ENCODE results near the gene ZNF331.
"Not testable (repeated sequence)": the region's sequence is repeated elsewhere in the genome, so short reads cannot be mapped to it uniquely, and the experiment has no call there.

ZNF331 gene
- total RNA-seq, result 53.4 to 67.1 reads per million in 2 donors

DNA sequence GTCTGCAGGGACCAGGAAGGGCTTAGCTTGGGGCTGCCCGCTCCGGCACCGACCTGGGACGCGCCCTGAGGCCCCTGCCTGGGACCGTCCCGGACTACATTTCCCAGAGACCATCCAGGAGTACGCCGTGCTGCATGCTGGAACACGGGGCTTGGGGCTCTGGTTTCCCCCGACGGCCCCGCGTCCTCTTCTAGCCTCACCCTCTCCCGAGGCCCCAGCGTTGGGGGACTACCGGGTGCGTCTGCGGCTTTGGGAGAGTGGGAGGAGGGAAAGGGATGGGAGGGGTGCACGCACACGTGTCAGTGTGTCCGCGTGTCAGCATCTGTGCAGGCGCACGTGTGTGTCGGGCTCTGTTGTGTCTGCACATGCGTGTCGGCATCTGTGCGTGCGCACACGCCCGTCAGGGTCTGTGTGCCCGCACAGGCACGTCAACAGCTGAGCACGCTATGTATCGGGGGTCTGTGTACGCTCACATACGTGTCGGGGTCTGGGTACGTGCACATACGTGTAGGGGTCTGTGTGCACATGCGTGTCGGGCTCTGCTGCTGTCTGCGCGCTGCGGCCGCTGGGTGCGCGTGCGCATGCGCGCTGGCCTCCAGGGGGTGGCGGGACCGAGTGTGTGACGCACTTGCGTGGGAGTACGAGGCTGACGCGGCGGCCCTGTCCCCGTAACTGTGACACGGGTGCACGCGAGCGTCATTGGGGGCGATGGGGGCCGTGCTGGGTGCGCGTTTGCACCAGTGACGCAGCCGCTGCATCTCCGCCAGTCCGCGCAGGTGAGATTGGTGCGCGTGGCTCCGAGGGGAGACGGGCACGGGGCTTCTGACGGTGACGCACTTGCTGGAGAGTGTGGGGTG lies at the start of gene ZNF331:
Gene ZNF331 (plus strand): TSS at position 625 of the 857 bp plus-strand sequence. CDS start 31,232 bp downstream, outside the sequence.
- peak; percentile 91 for DNase-seq

DNA sequence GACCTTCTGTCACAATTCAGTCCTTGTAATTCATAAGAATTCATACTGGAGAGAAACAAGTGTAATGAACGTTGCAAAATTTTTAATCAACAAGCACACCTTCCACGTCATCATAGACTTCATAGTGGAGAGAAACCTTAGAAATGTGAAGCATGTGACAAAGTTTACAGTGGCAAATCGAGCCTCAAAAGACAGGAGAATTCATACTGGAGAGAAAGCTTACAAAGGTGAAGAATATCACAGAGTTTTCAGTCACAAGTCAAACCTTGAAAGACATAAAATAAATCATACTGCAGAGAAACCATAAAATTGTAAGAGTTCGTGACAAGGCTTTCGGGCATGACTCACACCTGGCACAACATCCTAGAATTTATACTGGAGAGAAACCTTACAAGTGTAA lies 45.8 kb upstream of the ZNF331 start:
- DNase-seq, result no peak

DNA sequence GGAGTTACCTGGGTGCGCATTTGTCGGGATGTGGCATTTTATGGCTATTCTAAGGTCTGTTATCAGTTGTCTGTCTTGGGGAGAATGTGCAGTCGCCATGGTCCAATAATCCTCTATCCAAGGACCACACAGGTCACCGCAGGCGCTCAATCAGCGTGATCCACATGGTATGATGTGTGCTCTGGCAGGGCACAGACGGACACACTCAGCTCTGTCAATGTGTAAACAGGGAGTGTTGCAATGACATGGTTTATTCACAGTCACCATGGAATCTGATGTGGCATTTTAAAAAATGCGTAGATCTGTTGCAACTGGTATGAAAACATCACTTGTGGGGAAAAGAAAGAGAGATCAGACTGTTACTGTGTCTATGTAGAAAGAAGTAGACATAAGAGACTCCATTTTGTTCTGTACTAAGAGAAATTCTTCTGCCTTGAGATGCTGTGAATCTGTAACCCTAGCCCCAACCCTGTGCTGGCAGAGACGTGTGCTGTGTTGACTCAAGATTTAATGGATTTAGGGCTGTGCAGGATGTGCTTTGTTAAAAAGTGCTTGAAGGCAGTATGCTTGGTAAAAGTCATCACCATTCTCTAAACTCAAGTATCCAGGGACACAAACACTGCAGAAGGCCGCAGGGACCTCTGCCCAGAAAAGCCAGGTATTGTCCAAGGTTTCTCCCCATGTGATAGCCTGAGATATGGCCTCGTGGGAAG lies 40.5 kb upstream of the ZNF331 start:
- DNase-seq, result not testable (repeated sequence)

DNA sequence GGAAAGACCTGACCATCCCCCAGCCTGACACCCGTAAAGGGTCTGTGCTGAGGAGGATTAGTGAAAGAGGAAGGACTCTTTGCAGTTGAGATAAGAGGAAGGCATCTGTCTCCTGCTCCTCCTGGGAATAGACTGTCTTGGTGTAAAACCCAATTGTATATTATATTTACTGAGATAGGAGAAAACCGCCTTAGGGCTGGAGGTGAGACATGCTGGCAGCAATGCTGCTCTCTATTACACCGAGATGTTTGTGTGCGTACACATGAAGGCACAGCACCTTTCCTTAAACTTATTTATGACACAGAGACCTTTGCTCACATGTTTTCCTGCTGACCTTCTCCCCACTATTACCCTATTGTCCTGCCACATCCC lies 39.9 kb upstream of the ZNF331 start:
- not testable (repeated sequence) for DNase-seq

DNA sequence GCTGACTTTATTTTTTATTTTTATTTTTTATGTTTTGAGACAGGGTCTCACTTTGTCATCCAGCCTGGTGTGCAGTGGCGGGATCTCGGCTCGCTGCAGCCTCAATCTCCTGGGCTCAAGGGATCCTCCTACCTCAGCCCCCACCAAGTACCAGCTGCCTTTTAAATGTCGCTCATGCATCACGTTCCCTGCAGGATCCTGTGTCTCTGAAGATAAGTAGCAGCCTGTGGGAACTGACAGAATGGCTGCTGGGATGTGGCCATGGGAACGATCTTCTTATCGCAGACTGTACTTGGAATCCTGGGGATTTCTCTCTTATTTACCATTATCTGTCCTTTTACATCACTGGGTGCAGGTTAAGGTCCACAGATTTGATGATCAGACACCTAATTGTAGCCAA lies 34.8 kb upstream of the ZNF331 start:
- DNase-seq, result not testable (repeated sequence)

DNA sequence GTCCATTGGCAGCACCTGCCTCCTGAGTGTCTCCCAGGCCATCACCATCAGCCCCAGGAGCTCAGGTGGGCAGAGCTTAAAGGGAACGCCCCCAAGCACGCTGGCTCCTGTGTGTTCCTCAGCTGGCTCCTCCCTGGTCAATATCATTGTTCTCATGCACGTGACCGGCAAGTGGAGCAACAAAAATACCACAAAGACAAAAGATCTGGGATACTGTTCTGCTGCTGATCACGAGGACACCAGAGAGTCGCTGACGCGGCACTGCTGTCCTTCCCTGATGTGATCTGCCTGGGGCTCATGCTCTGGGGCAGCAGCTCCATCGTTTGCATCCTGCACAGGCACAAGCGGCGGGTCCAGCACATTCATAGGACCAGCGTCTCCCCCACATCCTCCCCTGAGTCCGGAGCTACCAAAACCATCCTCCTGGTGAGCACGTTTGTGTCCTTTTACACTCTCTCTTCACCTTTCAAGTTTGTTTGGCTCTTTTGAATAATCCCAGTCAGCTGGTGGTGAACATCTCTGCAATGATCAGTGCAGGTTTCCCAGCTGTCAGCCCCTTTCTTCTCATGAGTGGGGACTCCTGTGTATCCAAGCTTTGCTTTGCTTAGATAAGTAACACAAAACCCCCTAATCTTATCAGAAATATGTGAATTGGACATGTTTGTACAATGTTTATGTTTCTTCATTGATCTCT lies 34.1 kb upstream of the ZNF331 start:
- DNase-seq, result not testable (repeated sequence)

DNA sequence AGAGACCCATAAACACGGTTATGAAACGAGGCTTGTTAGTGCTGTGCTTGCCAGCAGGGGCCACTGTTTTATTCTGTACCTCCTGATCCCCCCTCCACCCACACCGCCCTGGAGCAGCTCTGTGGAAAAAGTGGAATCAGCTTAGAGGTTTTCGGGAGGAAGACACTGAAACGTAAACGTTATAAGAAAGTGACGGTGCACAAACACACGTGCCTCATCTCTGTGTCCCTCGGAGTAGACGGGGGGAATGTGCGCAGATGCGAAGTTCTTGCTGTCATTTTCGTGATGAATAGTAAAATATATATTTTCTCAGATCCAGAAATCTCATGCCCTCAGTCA lies 33.6 kb upstream of the ZNF331 start:
- DNase-seq, result not testable (repeated sequence)

DNA sequence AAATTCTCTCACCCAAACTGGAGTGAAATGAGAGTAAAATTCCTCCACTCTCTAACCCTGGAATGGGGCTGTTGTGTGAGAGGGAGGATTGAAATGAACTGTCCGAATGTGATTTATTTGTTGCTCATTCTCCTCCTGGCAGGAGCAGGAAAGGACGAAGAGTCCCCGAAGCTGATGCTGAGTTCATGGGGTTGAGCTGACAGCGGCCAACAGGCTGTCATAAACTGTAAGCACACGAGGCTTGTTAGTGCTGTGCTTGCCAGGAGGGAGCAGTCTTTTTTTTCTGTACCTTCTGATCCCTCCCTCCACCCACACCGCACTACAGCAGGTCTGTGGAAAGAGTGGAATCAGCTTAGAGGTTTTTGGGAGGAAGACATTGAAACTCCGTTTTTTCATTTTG lies 33.1 kb upstream of the ZNF331 start:
- no peak for DNase-seq

DNA sequence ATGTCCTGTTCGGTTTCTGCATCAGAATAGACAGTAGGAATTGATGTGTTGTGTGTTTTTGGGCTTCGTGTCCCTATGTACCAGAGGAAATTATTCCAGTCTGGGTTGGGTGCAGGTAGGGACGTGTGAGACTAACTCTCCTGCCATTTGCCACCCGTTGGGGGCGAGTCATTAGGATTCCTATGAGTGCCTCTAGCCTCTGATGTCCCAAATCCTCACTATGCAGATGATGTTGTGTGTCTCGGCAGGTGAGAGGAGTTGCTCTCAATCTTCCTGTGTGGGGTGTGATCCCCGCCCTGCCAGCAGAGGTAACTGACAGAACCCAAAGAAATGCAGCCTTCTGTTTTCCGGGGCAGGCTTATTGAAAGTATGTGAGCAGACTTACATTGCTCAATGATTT lies 31.2 kb upstream of the ZNF331 start:
- no peak for DNase-seq

DNA sequence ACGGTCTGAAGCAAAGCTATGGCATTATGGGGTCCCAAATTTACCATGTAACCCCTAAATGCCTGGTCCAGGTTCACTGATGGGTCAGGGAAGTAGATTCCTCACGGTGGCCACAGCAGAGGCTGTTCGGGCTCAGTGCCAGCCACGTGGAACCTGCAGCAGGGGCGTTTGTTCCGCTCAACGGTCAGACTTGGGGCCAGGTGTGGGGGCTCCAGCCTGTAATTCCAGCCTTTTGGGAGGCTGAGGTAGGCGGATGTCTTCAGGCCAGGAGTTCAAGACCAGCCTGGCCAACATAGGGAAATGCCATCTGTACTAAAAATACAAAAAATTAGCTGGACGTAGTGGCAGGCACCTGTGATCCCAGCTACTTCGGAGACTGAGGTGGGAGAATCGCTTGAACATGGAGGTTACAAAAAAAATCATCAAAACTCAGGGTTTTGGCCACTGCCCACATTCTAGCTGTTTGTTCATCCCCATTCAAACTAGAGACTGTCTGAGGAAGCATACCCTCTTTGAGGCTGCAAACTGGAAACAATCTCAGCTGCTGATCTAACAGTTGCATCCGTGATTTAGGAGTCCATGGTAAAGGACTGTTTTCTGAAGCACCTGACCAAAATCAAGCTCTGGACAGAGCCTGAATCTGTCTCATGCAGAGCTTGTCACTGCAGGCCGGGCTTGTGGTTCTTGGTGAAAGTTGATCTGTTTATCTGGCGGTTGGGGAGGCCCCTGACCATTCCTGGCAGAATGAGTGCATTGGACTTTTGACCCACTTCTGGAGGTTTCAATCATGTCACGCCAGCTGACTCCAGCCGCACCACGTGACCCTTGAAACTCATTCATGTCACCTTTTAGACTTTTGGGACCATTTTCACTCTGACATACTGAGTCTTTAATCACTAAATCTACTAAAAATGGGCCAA lies 30.2 kb upstream of the ZNF331 start:
- no peak for DNase-seq

DNA sequence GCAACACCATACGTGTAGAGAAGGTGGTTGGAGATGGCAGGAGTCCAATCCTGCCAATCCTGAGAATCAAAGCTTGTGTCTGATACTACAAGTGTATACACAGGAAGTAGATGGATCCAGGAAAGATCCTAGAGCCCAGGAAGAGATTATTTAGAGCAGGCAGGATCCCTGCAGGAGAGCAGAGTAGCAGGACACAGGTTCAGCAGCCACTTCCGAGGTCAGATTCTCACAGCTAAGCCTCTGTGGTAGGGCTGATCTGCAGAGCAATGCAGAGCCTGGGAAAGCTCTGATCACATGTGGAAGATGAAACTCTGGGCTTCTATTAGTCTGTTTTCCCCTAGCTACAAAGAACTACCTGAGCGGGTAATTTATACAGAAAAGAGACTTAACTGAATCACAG lies 28.5 kb upstream of the ZNF331 start:
- no peak for DNase-seq

DNA sequence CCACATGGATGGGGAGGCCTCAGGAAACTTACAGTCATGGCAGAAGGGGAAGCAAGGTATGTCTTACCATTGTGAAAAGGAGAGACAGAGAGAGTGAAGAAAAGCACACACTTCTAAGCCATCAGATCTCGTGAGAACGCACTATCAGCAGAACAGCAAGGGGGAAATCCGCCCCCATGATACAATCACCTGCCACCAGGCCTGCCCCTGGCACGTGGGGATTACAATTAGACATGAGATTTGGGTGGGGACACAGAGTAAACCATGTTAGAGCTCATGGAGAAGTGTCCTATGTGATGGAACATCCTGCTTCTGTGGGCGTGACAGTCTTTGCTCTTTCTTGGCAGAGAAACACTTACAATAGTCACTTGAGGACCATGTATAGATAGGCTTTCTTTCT lies 28.1 kb upstream of the ZNF331 start:
- no peak for DNase-seq

DNA sequence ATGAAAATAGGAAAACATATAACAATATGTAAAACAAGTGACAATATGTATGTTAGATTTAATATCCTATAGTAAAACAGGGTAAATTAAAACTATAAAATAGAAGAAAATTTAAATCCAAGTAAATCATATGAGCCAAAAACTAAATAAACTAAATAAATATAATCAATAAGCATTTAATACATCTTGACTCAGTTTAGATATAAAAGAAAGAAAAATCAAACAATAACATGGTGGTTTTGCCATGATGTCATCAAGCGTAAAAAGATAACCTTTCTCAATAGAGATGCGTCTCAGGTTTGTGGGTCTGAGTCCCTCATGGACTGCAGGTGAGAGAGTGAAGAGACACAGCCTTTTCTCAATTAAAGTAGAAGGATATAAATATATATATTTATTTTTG lies 26.6 kb upstream of the ZNF331 start:
- DNase-seq, result no peak

DNA sequence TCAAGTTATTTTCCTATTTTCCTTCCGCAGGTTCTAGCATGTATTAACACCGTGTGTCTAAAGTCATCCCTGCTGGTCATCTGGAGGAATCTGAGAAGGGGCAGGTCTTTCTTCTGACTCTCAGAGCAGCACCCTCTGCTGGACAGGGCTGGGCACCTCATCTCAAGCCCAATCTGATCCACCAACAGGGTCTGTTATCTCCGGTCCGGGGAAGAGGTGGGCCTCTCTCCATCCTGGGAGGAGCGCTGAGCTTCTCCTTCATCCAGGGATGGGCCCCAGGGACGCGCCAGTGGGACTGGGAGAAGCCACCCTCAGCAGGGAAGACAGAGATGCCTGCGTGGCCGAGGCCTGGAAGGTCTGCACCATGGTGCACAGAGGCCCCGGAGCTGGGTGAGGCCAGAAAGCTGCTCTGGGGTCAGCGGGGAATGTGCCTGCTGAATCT lies 26.0 kb upstream of the ZNF331 start:
- no peak for DNase-seq

DNA sequence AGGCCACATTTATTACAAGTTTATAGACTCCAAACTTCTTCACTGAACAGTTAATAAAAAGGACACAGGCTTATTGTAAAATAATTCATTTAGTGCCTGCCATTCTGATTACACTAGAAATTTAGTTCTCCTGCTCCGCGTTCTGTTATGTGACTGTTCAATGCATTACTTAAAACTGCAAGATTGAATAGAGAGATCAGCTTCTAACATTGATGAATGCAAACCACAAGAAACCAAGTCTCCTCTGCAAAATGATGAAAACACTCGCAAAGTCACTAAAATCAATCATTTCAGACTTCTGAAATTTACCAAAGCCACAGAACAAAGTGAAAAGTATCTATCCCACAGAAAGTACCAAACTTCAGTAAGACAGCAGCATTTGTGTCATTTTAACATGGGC lies 22.9 kb upstream of the ZNF331 start:
- not testable (repeated sequence) for DNase-seq

DNA sequence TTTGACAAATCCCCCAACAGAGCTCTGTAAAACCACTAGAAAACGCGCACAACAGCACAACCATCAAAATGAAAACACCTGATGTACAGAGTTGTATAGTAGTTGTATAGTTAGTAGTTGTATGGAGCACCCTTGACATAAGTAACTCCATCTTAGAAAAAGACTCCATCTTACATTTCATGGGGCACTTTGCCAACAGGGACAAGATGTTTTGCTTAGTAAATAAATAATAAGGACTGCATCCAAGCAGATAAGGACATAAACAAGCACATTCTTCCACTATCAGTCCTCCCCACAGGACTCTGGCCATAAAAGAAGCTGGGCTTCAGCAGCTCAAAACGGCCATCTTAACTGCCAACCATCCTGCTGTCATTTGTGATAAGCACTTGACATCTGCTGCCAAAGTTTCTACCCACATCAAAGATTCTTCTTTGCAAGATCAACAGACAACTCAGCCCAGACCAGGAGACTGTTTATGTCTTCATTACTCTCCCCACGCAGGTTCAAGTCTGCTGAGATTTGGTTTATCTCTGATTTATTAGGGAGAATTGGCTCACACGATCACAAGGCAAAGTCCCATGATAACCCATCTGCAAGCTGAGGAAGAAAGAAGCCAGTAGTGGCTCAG lies 20.7 kb upstream of the ZNF331 start:
- DNase-seq, result no peak

DNA sequence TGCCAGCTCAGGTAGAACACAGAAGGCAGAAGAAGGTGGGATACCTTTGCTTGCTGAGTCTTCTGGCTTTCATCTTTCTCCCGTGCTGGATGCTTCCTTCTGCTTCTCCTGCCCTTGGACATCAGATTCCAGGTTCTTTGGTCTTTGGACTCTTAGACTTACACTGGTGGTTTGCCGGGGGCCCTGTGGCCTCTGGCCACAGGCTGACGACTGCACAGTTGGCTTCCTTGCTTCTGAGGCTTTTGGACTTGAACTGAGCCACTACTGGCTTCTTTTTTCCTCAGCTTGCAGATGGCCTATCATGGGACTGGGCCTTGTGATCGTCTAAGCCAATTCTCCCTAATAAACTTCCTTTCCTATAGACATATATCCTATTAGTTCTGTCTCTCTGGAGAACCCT lies 19.8 kb upstream of the ZNF331 start:
- DNase-seq, result no peak

DNA sequence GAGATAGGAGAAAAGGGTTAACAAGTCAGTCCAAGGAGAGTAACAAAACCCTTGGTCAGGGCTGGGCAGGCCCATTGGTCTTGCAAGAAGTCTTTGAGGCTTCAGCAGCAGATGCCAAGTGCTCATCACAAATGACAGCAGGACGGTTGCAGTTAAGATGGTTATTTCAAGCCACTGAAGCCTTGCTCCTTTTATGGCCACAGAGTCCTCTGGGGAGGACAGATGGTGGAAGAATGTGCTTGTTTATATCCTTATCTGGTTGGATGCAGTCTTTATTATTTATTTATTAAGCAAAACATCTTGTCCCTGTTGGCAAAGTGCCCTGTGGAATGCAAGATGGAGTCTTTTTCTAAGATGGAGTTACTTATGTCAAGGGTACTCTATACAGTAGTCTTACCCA lies 19.2 kb upstream of the ZNF331 start:
- no peak for DNase-seq

DNA sequence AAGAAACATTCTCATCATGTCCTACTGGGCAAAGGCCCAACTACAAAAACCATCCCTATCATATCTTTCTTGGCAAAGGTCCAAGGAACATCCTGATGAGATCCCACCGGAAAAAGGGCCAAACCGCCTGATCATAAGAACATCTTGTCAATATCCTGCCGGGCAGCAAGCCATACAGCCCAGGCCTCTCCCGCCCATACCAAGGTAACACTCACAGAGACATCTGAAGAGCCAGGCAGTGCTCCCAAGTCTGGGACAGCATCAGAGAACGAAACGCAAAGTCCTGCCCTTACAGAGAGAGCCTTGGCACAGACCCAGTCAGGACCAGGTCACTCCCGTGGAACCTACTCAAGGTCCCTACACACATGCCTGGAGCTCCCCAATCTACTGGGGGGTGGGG lies 18.5 kb upstream of the ZNF331 start:
- no peak for DNase-seq

DNA sequence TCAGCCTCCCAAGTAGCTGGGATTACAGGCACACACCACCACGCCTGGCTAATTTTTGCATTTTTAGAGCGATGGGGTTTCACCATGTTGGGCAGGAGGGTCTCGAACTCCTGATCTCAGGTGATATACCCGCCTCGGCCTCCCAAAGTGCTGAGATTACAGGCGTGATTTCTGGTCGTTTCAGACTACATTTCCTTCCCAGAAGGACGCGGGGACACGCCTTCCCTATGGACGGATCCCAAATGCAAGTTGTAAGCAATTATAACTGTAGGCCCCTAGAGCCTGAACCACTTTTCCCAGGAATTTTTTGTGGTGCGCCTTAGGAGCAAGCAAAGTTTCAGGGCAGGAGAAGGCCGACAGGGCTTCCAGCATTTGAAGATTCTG lies 17.8 kb upstream of the ZNF331 start:
- no peak for DNase-seq

DNA sequence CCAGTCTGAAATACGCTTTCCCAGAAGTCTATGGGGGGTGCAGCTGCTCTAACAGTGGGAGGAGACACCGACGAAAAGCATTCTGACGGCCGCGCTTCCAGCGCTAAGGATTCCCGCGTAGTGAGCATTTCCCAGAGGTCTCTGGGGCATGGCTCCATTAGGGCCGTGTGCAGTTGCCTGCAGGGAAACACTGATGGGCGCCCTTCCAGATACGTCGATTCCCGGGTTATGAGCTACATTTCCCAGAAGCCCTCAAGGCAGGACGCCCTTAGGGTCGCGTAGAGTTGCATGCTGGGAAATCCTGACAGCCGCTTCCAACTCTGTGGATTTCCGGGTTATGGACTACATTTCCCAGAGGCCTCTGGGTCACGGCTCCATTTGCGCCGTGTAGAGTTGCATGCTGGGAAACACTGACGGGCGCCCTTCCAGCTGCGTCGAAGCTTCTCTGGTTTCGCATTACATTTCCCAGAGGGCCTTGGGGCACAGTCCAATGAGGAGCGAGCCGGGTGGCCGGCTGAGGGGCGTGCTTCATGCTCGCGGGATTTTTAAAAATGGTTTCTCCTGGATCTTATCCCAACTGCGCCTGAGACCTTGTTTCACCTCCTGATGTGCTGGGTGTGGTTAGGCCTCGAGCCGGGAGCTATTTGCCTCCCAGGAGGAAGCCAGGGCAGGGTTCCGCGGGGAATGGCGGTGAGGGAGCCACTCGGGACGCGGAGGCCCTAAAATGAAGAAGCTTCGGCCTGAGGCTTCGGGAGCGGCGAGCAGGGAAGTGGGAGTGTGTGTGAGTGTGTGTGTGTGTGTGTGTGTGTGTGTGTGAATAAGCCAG lies 17.2 kb upstream of the ZNF331 start:
- DNase-seq, result peak; percentile 59
